ENCODE measurements around the gene OCEL1. TPM values are rescaled to one million over a fixed set of nuclear protein-coding genes. Genes with fewer than 3 reads are reported as not detected.
"Not testable (repeated sequence)": the region's sequence is repeated elsewhere in the genome, so short reads cannot be mapped to it uniquely, and the experiment has no call there.

OCEL1 gene
- 3.7 TPM for total RNA-seq

- peak; percentile 96 for DNase-seq
Measured at GRCh38 chr19:17226002-17226933, at the start of gene OCEL1. TSS of gene OCEL1 (plus strand) at chr19:17226226. CDS start at chr19:17226248, 22 bp downstream.

GRCh38 chr19:17178291-17178690 is 47.7 kb upstream of the OCEL1 start:
- DNase-seq = no peak

GRCh38 chr19:17180997-17181702 is 44.9 kb upstream of the OCEL1 start:
- no peak for DNase-seq

- DNase-seq = no peak
Measured at GRCh38 chr19:17183271-17183761, 42.7 kb upstream of the OCEL1 start.

GRCh38 chr19:17183858-17184321 is 42.1 kb upstream of the OCEL1 start:
- peak; percentile 30 for DNase-seq

GRCh38 chr19:17184371-17184841 is 41.6 kb upstream of the OCEL1 start:
- DNase-seq = no peak

GRCh38 chr19:17185590-17185989 is 40.4 kb upstream of the OCEL1 start:
- DNase-seq = no peak

- not testable (repeated sequence) for DNase-seq
Measured at GRCh38 chr19:17191736-17192135, 34.3 kb upstream of the OCEL1 start.

- no peak for DNase-seq
Measured at GRCh38 chr19:17192751-17193150, 33.3 kb upstream of the OCEL1 start.

GRCh38 chr19:17194608-17195007 is 31.4 kb upstream of the OCEL1 start:
- DNase-seq = no peak

- DNase-seq = no peak
Measured at GRCh38 chr19:17195106-17195505, 30.9 kb upstream of the OCEL1 start.

GRCh38 chr19:17196610-17197009 is 29.4 kb upstream of the OCEL1 start:
- no peak for DNase-seq

GRCh38 chr19:17197666-17198065 is 28.4 kb upstream of the OCEL1 start:
- no peak for DNase-seq

GRCh38 chr19:17200408-17201079 is 25.5 kb upstream of the OCEL1 start:
- DNase-seq = no peak

GRCh38 chr19:17202249-17202648 is 23.8 kb upstream of the OCEL1 start:
- DNase-seq = no peak

- no peak for DNase-seq
Measured at GRCh38 chr19:17202713-17203112, 23.3 kb upstream of the OCEL1 start.

GRCh38 chr19:17205237-17206140 is 20.5 kb upstream of the OCEL1 start:
- DNase-seq = peak; percentile 25

- DNase-seq = no peak
Measured at GRCh38 chr19:17206736-17207581, 19.1 kb upstream of the OCEL1 start.

- DNase-seq = no peak
Measured at GRCh38 chr19:17209126-17210036, 16.6 kb upstream of the OCEL1 start.
